GM21528 (cell line): ENCODE measurements around the gene KCNIP1.

Source experiments
- ATAC-seq: cut with Tn5 transposase; IDR thresholded peaks from one replicate; pipeline ENCODE4 v1.9.1; 2021; ENCODE audit warnings: mild to moderate bottlenecking, moderate library complexity; ENCODE audit not compliant: unreplicated experiment, low FRiP score

Gene KCNIP1

DNA sequence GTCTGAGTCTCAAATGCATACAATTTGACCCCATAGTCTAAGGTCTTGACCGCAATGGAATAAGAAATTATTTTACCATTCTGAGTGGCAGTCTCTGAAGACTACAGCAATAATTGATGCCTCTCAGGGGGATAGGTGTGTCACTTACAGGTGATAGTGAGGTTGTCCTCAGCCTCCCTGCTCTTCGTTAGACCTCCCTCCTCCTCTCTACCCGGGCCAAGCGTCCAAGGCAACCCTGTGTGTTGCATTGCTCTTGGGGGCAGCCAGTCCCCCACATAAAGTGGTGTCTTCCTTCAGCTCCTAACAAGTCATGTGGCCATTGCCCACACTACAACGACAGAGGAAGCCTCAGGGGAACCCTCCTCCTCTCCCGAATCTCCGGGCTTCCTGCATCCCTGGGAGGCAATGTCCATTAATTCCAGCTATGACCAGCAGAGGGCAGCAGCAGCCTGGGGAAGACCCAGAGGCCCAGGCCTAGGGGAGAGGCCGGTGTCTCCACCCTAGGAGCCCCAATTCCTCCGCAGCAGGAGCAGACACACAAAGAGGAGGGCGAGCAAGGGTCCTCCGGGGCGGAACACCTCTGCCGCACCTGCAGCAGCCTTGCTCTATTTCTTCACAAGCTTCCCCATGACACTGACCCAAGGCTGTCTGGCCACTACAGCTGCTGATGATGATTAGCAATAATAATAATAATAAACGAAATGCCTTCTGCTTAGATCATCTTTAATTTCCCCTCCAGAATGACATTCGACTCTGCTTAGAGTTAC, 134.8 kb downstream of the KCNIP1 start:
- no peak for ATAC-seq

DNA sequence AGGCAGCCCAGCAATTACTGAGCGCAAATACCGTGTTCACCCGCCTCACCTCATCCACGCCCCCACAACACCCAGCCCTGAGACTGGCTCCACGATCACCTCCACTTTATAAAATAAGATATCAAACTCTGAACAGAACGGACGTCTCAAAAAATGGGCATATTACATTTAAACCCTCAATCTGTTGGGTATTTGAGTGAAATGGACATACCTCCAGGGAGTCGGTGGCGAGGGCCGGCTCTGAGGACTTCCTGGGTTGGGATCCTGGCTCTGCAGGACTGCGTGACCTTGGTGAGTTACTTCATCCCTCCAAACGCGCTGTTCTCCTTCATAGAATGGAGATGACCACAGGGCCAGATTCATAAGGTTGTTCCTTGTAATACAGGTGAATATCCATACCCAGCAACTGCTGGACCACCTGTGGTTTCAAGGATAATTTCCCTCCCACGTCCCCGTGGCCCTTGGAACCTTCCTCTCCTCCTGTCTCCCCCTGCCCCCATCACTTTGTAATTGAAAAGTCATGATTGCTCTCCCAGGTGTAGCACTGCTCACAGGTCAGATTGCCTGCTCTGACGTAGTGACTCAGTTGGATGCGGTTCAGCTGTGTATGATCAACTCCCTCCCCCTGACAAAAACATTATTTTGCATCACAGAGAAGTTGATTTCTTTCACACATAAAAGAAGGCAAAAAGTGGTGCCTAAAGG, 135.6 kb downstream of the KCNIP1 start:
- ATAC-seq: no peak

GRCh38 chr5:170640731-170641588, 137.1 kb downstream of the KCNIP1 start:
- no peak for ATAC-seq

GRCh38 chr5:170641589-170642031, 137.8 kb downstream of the KCNIP1 start:
- no peak for ATAC-seq

DNA sequence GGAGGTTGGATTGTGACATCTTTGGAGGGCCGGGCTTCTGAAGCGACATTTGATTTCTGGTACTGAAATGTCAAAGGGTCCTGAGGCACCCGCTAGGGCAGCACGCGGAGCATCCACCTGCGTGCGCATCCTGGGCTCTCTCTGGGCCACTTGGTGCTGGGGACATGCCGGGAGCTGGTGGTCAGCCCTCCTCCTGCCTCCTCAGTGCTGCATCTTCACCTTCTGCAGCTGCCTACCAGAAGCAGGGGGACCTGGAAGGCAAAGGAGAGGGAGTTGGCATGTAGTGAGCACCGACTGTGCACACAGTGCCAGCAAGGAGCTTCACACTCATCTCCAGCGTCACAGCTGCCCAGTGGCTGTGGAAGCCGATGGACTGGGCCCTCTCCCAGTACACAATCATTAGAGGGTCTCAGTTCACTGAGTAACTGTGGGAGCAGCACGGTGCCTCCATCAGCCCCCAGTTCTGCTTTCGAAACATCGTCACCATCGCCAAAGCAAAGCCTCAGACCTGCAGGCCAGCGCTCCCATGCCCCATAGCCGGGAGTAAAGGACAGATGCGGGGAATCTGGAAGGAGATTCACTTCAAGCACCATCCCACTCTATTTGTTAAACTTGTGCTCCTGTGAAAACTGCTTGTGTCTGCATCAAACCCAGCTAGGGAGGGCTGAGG, 138.4 kb downstream of the KCNIP1 start:
- ATAC-seq: no peak

- ATAC-seq: no peak
Observed at GRCh38 chr5:170642776-170643436, 139.1 kb downstream of the KCNIP1 start.

DNA sequence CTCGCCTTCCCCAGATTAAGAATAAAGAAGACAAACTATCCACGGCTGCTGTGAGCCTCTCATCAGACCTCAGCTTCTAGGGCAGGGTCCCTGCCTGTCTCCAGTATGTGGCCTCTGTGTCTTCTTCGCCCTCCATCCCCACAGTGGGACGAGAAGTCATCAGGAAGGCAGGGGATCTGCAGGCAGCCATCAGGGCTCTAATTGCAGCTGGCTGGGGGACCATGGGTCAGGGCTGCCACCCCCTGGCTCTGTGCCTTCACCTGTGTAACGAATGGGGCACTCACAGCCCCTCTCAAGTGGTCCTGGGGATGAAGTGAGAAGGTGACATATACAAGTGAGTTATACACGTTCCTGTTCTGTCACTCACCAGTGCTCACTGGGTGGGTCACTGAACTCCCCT, 139.8 kb downstream of the KCNIP1 start:
- ATAC-seq: no peak

DNA sequence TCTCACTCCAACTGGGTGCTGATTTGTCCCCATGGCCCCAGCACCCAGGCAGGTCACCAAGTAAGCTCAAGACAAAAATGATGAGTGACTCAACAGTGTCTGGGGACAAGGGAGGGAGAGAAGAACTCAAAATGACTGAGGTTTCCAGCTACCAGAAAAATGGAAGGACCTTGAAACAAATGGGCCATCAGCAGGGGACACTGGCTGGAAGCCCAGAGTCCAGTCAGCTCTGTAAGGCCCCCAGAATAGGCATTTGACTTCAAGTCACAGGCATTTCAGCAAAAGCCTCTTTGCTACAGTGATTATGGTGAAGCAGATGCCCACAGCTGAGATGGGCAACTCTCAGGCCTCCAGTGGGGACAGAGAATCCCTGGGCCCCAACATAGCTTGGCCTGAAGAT, 140.7 kb downstream of the KCNIP1 start:
- ATAC-seq: no peak

GRCh38 chr5:170648541-170648940, 144.7 kb downstream of the KCNIP1 start:
- no peak for ATAC-seq

GRCh38 chr5:170650850-170651249, 147.0 kb downstream of the KCNIP1 start:
- ATAC-seq: no peak

GRCh38 chr5:170651604-170652277, 147.9 kb downstream of the KCNIP1 start:
- ATAC-seq: no peak

GRCh38 chr5:170655476-170655875, 151.7 kb downstream of the KCNIP1 start:
- no peak for ATAC-seq

DNA sequence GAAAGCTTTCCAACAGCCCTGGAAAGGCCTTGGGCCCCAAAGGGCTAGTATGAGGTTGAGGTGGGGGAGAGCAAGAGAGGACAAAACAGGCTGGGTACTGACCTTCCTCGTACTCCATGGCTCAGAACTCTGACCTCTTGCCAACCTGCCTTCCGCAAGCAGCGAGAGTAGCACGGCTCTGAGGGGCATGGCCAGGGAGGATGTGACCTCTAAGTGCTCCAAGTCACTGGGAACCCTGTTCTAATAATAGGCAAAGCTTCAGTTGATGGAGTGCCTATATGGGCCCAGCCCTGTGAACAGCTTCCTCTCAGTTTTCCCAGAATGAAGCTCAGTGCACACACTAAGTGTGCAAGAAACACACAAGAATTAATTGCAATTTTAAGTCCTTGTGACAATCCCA, 152.1 kb downstream of the KCNIP1 start:
- ATAC-seq: no peak

DNA sequence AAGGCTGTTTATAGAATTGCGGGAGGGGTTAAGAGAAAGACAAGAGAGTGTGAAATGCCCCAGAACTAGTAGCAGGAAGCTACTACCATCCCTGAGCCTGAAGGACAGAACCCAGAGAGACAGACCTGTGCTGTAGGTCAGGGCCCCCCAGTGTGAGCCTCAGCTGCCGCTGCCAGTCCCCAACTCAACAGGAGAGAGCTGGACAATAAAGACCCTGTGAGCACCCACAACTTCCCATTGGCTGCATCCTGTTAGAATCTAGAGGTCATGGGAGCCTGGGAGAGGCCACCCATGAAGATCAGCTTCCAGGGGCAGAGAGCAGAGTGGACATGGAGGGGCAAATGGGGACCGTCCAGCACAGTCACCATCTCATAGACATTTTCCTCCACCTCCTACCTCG, 152.5 kb downstream of the KCNIP1 start:
- ATAC-seq: no peak

GRCh38 chr5:170660531-170660930, 156.7 kb downstream of the KCNIP1 start:
- ATAC-seq: no peak

DNA sequence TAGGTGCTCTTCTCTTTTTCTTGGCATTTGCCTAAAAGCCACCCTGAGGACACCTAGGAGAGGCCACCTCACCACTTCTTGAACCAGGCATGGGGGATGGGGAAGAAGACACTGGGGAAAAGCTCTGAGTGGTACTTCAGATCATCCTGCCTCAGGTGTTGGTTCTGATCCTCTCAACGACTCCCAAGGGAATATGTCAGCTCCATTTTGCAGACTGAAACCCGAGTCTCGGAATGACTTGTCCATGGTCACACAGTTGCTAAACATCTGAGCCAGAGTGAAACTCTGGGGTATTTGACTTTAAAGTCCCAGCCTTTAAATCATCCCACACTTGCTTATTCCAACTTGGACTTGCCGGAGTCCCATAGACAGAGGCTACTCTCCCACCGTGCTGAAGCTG, 159.1 kb downstream of the KCNIP1 start:
- no peak for ATAC-seq

GRCh38 chr5:170678811-170679210, 175.0 kb downstream of the KCNIP1 start:
- no peak for ATAC-seq

GRCh38 chr5:170681013-170681433, 177.2 kb downstream of the KCNIP1 start:
- peak; percentile 89 for ATAC-seq

DNA sequence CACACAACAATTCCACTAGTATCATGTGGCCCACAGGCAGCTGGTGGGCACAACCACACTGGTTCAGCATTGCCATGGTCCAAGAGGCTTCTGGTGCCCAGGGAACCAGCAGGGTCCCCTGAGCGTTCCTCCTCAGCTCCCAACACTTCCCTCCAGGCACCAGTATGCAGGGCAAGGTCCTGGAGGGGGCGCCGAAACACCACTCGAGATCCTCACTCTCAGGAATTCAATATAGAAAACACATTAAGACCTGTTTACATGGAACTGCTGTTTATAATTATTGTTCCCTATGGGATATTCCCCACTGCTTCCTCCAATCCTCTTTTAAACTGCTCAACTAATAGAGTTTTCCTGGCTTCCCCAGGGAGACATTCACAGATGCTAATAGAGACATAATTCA, 187.8 kb downstream of the KCNIP1 start:
- no peak for ATAC-seq
